GM21381 (cell line): ENCODE data around the gene PSMD11.
"Not testable (repeated sequence)": the region's sequence is repeated elsewhere in the genome, so short reads cannot be mapped to it uniquely, and the experiment has no call there.

Experiments
- ATAC-seq: cut with Tn5 transposase; IDR thresholded peaks from one replicate; pipeline ENCODE4 v1.9.1; 2021; ENCODE audit warnings: mild to moderate bottlenecking, moderate library complexity; ENCODE audit not compliant: unreplicated experiment

Gene PSMD11

DNA sequence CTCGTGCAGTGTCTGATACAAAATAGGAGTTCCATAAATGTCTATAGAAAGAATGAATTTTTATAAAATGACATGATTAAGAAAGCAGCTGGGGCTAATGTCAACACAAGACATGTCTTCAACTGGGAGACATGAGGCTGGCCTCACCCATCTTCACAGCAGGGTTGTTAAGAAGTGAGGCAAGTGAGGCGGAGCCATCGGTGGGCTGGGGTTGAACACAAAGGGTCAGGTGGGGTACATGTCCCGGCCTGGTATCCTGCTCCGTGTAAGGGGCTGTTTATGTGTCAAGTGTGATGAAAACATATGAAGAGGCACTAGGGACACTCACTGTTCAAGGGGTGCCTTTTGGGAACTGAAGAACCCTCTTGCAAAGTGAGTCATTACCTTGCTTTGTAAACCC lies 64.6 kb downstream of the PSMD11 start:
- no peak for ATAC-seq

GRCh38 chr17:32510466-32510865 lies 66.2 kb downstream of the PSMD11 start:
- ATAC-seq: no peak

- ATAC-seq: no peak
Observed at GRCh38 chr17:32512328-32512727, 68.0 kb downstream of the PSMD11 start.

- ATAC-seq: no peak
Observed at GRCh38 chr17:32513579-32513978, 69.3 kb downstream of the PSMD11 start.

DNA sequence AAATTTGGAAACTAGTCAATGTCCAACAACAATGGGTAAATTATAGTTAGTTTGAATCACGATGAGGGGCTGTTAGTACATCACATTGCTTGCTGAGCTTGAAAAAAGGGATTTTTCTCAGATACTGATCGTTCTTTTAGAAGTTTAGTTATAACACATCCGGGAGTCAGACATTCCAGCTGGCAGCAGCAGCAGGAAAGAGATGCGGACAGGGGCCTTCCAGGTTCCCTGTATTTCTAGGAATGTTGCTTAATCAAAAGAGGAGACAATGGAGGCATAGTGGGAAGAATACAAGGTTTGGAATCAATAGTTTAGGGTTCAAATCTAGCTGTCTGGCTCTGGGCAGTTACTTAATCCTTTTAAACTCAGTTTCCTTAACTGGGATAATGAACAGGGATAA lies 70.3 kb downstream of the PSMD11 start:
- no peak for ATAC-seq

- no peak for ATAC-seq
Observed at GRCh38 chr17:32515677-32516383, 71.5 kb downstream of the PSMD11 start.

- ATAC-seq: no peak
Observed at GRCh38 chr17:32516450-32516849, 72.1 kb downstream of the PSMD11 start.

- no peak for ATAC-seq
Observed at GRCh38 chr17:32516940-32517701, 72.8 kb downstream of the PSMD11 start.

DNA sequence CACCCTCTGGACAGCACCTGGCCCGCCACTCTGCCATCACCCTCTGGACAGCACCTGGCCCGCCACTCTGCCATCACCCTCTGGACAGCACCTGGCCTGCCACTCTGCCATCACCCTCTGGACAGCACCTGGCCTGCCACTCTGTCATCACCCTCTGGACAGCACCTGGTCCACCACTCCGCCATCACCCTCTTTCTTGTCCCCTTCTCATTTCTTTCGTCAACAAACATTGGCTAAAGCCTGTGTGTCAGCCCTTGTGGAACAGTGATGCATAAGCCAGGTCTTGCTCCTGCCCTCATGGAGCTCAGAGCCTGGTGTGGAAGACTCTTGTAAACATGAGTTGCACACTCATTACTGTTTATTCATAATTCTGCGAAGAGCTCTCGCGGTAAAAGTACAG lies 73.7 kb downstream of the PSMD11 start:
- ATAC-seq: no peak

DNA sequence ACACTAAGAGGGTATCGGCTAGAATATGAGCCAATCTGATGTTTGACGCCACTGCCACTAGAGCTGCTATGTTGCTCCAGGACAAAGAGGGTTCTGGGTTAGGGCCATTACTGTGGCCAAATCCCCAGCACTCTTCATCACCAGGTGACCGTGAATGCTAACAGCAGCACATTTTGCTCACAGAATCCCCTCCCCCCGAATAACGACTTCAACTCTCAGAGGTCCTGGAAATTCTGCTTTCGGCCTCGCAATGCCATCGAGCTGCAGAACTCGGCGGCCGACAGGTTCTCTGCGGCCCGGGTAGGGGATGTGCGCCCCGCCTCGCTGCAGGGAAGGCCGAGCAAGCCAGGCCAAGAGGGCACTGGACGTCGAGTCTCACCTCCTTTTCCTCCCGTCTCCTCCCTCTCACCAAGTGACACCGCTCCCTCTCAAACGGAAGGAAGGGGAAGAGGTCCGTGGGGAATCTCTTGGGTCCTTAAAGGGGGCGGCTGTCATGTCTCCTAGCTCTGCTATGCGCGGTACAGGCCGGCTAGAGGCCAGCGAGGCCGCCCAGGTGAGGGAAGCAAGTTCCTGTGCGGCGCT lies 74.4 kb downstream of the PSMD11 start:
- no peak for ATAC-seq

DNA sequence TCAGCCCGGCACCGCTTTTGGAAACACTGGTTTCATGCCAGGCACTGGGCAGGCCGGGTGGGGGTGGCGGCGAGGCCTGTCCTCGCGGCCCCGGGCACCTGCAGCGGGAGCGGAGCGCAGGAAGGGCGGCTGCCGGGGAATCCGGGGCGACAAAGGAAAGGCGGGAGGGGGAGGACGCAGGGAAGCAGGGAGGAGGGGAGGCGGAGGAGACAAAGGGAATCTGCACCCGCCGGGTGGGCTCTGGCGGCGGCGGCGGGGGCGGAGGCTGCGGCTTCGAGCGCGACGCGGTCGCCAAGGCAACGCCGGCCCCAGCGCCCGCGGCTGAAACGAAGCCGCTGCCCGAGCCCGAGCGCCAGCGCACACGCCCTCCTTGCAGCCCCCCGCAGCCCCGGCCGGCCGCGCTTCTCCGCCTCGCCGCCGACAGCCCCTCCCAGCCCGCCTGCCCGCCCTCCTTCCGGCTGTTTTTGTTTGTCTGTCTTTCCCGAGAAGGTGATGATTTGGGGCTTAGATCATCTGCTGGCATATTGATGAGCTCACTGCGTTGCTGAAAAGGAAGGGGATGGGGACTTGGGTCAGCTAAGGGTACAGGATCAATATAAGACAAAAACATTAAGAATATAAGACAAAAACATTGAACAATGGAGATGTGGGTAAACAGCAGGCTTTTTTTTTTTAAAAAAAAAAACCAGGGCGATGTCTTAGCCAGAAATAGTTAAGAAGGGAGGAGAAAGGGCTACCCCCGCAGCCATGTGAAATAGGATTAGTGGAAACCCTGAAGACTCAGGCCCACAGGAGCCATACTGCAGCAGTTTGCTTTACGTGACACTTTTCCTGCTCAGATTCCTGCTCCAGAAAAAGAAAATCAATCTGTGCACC lies 75.2 kb downstream of the PSMD11 start:
- peak; percentile 41 for ATAC-seq

- no peak for ATAC-seq
Observed at GRCh38 chr17:32520104-32520701, 75.9 kb downstream of the PSMD11 start.

GRCh38 chr17:32520737-32521404 lies 76.6 kb downstream of the PSMD11 start:
- ATAC-seq: no peak

GRCh38 chr17:32523017-32523680 lies 78.8 kb downstream of the PSMD11 start:
- peak; percentile 45 for ATAC-seq

DNA sequence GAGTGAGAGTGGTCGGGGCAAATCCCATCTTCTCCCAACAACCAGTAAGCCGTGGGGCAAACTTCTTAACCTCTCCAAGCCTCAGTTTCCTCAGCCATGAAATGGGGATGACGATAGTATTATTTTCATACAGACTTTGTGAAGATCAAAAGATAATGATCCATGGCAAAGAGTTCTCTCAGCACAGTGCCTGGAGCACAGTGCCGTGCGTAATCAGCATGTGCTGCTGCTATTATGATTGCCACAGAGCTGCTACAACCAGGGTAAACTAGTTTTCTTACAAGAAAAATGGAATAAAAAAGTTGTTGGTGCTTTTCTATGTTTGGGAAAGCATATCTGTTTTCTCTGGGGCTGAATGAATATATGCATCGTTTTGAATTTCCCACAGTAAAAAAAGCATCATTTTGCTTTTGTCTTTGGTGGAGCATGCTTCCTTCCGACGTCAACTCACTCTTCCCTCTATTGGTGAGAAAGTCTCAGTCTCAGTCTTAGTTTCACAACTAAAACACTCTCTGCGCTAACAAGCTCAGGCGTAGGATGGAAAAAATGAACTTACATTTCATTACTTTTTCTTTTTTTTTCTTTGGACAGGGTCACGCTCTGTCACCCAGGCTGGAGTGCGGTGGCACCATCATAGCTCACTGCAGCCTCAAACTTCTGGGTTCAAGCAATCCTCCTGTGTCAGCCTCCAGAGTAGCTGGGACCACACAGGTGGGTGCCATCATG lies 79.7 kb downstream of the PSMD11 start:
- peak; percentile 42 for ATAC-seq

- ATAC-seq: not testable (repeated sequence)
Observed at GRCh38 chr17:32524553-32524880, 80.2 kb downstream of the PSMD11 start.

GRCh38 chr17:32525122-32525521 lies 80.8 kb downstream of the PSMD11 start:
- no peak for ATAC-seq

GRCh38 chr17:32527146-32527545 lies 82.8 kb downstream of the PSMD11 start:
- ATAC-seq: no peak

GRCh38 chr17:32528825-32529224 lies 84.5 kb downstream of the PSMD11 start:
- no peak for ATAC-seq
